ENCODE measurements around the gene FLYWCH1. TPM values are rescaled to one million over a fixed set of nuclear protein-coding genes. Genes with fewer than 3 reads are reported as not detected.

The FLYWCH1 gene
- total and polyA plus RNA-seq, 9 of the 15 experiments (the other 6 are each of a cell fraction or from before 2014, with no cell fraction given), result 0.18 to 33.6 (median 11.3) TPM

GRCh38 chr16:2981899-2982250 is 70.1 kb downstream of the FLYWCH1 start (continued):
- no peak for TF ChIP-seq MAFK (IDR thresholded peaks at IDR 0.05; ENCODE audit: low read length)
- peak; percentile 95 for TF ChIP-seq ZBTB7A (IDR thresholded peaks at IDR 0.05; ENCODE audit: borderline replicate concordance, control insufficient read depth, low read depth, low read length)
- TF ChIP-seq, protein P1, sequence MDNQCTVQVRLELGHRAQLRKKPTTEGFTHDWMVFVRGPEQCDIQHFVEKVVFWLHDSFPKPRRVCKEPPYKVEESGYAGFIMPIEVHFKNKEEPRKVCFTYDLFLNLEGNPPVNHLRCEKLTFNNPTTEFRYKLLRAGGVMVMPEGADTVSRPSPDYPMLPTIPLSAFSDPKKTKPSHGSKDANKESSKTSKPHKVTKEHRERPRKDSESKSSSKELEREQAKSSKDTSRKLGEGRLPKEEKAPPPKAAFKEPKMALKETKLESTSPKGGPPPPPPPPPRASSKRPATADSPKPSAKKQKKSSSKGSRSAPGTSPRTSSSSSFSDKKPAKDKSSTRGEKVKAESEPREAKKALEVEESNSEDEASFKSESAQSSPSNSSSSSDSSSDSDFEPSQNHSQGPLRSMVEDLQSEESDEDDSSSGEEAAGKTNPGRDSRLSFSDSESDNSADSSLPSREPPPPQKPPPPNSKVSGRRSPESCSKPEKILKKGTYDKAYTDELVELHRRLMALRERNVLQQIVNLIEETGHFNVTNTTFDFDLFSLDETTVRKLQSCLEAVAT (IDR thresholded peaks at IDR 0.05), result no peak
- 0 out of 2 replicates have a peak, but pooled peaks have one; percentile 7 for TF ChIP-seq SMARCE1 (IDR thresholded peaks at IDR 0.05)
- TF ChIP-seq MCM3 (IDR thresholded peaks at IDR 0.05), result no peak
- TF ChIP-seq, protein P2, sequence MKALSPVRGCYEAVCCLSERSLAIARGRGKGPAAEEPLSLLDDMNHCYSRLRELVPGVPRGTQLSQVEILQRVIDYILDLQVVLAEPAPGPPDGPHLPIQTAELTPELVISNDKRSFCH (CRISPR knock-in tag; IDR thresholded peaks at IDR 0.05), result no peak
- TF ChIP-seq, protein P2 (tag; IDR thresholded peaks at IDR 0.05), result 0 out of 2 replicates have a peak, but pooled peaks have one; percentile 45
- TF ChIP-seq OTX1 (CRISPR knock-in tag; IDR thresholded peaks at IDR 0.05), result peak; percentile 59; the same call in 1 of the 2 replicates
- TF ChIP-seq, protein P3, sequence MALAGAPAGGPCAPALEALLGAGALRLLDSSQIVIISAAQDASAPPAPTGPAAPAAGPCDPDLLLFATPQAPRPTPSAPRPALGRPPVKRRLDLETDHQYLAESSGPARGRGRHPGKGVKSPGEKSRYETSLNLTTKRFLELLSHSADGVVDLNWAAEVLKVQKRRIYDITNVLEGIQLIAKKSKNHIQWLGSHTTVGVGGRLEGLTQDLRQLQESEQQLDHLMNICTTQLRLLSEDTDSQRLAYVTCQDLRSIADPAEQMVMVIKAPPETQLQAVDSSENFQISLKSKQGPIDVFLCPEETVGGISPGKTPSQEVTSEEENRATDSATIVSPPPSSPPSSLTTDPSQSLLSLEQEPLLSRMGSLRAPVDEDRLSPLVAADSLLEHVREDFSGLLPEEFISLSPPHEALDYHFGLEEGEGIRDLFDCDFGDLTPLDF (CRISPR knock-in tag; IDR thresholded peaks at IDR 0.05), result no peak
- TF ChIP-seq NFE2 (IDR thresholded peaks at IDR 0.05; ENCODE audit: low read depth), result peak; percentile 4; the same call in 1 of the 2 replicates
- TF ChIP-seq, protein P4, sequence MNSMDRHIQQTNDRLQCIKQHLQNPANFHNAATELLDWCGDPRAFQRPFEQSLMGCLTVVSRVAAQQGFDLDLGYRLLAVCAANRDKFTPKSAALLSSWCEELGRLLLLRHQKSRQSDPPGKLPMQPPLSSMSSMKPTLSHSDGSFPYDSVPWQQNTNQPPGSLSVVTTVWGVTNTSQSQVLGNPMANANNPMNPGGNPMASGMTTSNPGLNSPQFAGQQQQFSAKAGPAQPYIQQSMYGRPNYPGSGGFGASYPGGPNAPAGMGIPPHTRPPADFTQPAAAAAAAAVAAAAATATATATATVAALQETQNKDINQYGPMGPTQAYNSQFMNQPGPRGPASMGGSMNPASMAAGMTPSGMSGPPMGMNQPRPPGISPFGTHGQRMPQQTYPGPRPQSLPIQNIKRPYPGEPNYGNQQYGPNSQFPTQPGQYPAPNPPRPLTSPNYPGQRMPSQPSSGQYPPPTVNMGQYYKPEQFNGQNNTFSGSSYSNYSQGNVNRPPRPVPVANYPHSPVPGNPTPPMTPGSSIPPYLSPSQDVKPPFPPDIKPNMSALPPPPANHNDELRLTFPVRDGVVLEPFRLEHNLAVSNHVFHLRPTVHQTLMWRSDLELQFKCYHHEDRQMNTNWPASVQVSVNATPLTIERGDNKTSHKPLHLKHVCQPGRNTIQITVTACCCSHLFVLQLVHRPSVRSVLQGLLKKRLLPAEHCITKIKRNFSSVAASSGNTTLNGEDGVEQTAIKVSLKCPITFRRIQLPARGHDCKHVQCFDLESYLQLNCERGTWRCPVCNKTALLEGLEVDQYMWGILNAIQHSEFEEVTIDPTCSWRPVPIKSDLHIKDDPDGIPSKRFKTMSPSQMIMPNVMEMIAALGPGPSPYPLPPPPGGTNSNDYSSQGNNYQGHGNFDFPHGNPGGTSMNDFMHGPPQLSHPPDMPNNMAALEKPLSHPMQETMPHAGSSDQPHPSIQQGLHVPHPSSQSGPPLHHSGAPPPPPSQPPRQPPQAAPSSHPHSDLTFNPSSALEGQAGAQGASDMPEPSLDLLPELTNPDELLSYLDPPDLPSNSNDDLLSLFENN (IDR thresholded peaks at IDR 0.05; ENCODE audit: low read depth in 2 of 2, low read length in 2 of 2), result no peak; a peak in 1 of 4 replicates
- no peak for TF ChIP-seq ZNF76 (CRISPR knock-in tag; IDR thresholded peaks at IDR 0.05; ENCODE audit: borderline replicate concordance)
- no peak; the same call in 1 of the 2 replicates for TF ChIP-seq BACH1 (tag; IDR thresholded peaks at IDR 0.05)
- TF ChIP-seq CTBP1 (IDR thresholded peaks at IDR 0.05; ENCODE audit: borderline replicate concordance), result 0 out of 2 replicates have a peak, but pooled peaks have one; percentile 43
- TF ChIP-seq ELK3 (CRISPR knock-in tag; IDR thresholded peaks at IDR 0.05), result no peak
- no peak for TF ChIP-seq PRMT5 (CRISPR knock-in tag; IDR thresholded peaks at IDR 0.05)
- TF ChIP-seq DDX20 (tag; IDR thresholded peaks at IDR 0.05; ENCODE audit: low read depth), result no peak
- TF ChIP-seq HNRNPL (IDR thresholded peaks at IDR 0.05; ENCODE audit: low read depth, low read length), result no peak
- no peak for TF ChIP-seq NR3C1 (CRISPR knock-in tag; IDR thresholded peaks at IDR 0.05)
- no peak for TF ChIP-seq ZNF699 (CRISPR knock-in tag; IDR thresholded peaks at IDR 0.05; ENCODE audit: insufficient replicate concordance)
- TF ChIP-seq ZNF655 (CRISPR knock-in tag; IDR thresholded peaks at IDR 0.05), result no peak

Data from K562 (cell line).